Smooth muscle cell (in vitro differentiated cells): Measurements from ENCODE around the gene NOS2. TPM values are rescaled to one million over a fixed set of nuclear protein-coding genes. Genes with fewer than 3 reads are reported as not detected.

Experiments
- DNase-seq: peaks from one replicate; lab custom pipeline; 2025; ENCODE audit not compliant: unreplicated experiment; lab: John Stamatoyannopoulos, UW
- H2AFZ ChIP-seq: fragments of 200-600 bp; sonication (generic); 2 replicates; pipeline ENCODE4 v1.6.0; 2016; ENCODE audit warnings: antibody characterized with exemption, low read depth, mild to moderate bottlenecking
- H3F3A ChIP-seq: fragments of 200-600 bp; sonication (generic); 2 replicates; pipeline ENCODE4 v1.6.0; 2017; ENCODE audit warnings: antibody characterized with exemption, low read depth
- H3K27ac ChIP-seq: fragments of 200-600 bp; sonication (generic); 2 replicates; pipeline ENCODE4 v1.5.1; 2016; ENCODE audit warnings: low read depth, mild to moderate bottlenecking
- H3K27me3 ChIP-seq: fragments of 200-600 bp; sonication (generic); 2 replicates; pipeline ENCODE4 v1.6.1; 2016; ENCODE audit warnings: low read depth, mild to moderate bottlenecking
- H3K36me3 ChIP-seq: fragments of 200-600 bp; sonication (generic); 2 replicates; pipeline ENCODE4 v1.5.1; 2016; ENCODE audit warnings: low read depth
- H3K4me1 ChIP-seq: fragments of 200-600 bp; sonication (generic); 2 replicates; pipeline ENCODE4 v1.5.1; 2016; ENCODE audit warnings: low read depth
- H3K4me2 ChIP-seq: fragments of 200-600 bp; sonication (generic); 2 replicates; pipeline ENCODE4 v1.6.0; 2016; ENCODE audit warnings: mild to moderate bottlenecking
- H3K4me3 ChIP-seq: fragments of 200-600 bp; sonication (generic); 2 replicates; pipeline ENCODE4 v1.5.1; 2016; ENCODE audit warnings: mild to moderate bottlenecking
- H3K79me2 ChIP-seq: fragments of 200-600 bp; sonication (generic); 2 replicates; pipeline ENCODE4 v1.6.0; 2016; ENCODE audit warnings: low read depth, mild to moderate bottlenecking
- H3K9ac ChIP-seq: fragments of 200-600 bp; sonication (generic); 2 replicates; pipeline ENCODE4 v1.6.0; 2016; ENCODE audit warnings: low read depth
- H3K9me3 ChIP-seq: fragments of 200-600 bp; sonication (generic); replicated peaks from 2 replicates; pipeline ENCODE4 v1.5.1; 2016; ENCODE audit warnings: low read depth
- H4K20me1 ChIP-seq: fragments of 200-600 bp; sonication (generic); 2 replicates; pipeline ENCODE4 v1.6.0; 2016; ENCODE audit warnings: low read depth
- WGBS: methylation state at CpG from one replicate; pipeline ENCODE4 v1.1.7; 2016; ENCODE audit warnings: low lambda C conversion rate; 5-methylcytosine and 5-hydroxymethylcytosine counted together
- polyA plus RNA-seq: library from polyadenylated mRNA; unstranded; fragments of >200 nt; fragmentation: Nextera tagmentation; extraction: Ambion mirVana; gene quantifications from 2 replicates; pipeline ENCODE4 v1.2.1, GENCODE V29; 2016
- total RNA-seq: library from RNA; depleted of rRNA; stranded (reverse); fragments of >200 nt; gene quantifications from 2 replicates; pipeline ENCODE4 v1.2.3, GENCODE V29; 2014
- TF ChIP-seq, protein P1 (sequence below): fragments of 200-600 bp; sonication (generic); IDR thresholded peaks from 2 replicates; pipeline ENCODE4 v1.5.1; 2017; ENCODE audit warnings: borderline replicate concordance, mild to moderate bottlenecking, antibody characterized with exemption; ENCODE audit not compliant: insufficient read depth, poor library complexity, severe bottlenecking

The NOS2 gene
- total and polyA plus RNA-seq, 2 experiments from 2014 or later, result 0.16 TPM; not detected in 1

DNA sequence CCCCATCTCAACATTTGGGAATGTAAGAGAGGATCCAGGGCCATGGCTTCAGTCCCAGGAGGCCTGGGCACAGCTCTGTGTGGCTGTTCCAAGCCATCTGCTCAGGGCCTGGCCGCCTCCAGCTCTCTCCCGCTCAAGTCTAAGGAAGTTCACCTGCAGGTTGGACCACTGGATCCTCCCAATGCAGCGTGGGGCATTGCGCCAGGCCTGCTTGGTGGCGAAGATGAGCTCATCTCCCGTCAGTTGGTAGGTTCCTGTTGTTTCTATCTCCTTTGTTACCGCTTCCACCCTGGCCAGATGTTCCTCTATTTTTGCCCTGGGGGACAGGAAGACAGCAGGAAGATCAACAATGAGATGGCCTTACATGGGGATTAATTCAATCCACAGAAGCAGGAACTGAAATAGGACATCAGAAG, 17.5 kb downstream of the NOS2 start:
- no peak overlapping the region for H3K9ac ChIP-seq
- no peaks in the 10 kb centered on the region for H3K36me3 ChIP-seq
- H3F3A ChIP-seq, result no peaks in the 10 kb centered on the region
- no peaks in the 10 kb centered on the region for H4K20me1 ChIP-seq
- H2AFZ ChIP-seq, result no peak overlapping the region
- DNase-seq, result no peak
- H3K9me3 ChIP-seq, result no peaks in the 10 kb centered on the region
- H3K4me3 ChIP-seq, result no peak overlapping the region
- H3K79me2 ChIP-seq, result no peaks in the 10 kb centered on the region
- no peaks in the 10 kb centered on the region for H3K4me1 ChIP-seq
- TF ChIP-seq, protein P1, sequence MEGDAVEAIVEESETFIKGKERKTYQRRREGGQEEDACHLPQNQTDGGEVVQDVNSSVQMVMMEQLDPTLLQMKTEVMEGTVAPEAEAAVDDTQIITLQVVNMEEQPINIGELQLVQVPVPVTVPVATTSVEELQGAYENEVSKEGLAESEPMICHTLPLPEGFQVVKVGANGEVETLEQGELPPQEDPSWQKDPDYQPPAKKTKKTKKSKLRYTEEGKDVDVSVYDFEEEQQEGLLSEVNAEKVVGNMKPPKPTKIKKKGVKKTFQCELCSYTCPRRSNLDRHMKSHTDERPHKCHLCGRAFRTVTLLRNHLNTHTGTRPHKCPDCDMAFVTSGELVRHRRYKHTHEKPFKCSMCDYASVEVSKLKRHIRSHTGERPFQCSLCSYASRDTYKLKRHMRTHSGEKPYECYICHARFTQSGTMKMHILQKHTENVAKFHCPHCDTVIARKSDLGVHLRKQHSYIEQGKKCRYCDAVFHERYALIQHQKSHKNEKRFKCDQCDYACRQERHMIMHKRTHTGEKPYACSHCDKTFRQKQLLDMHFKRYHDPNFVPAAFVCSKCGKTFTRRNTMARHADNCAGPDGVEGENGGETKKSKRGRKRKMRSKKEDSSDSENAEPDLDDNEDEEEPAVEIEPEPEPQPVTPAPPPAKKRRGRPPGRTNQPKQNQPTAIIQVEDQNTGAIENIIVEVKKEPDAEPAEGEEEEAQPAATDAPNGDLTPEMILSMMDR, result no peak
- 91% methylated on average over 7 of the region's 7 CpGs for WGBS
- no peak overlapping the region for H3K4me2 ChIP-seq
- H3K27me3 ChIP-seq, result no peaks in the 10 kb centered on the region
- no peak overlapping the region for H3K27ac ChIP-seq

DNA sequence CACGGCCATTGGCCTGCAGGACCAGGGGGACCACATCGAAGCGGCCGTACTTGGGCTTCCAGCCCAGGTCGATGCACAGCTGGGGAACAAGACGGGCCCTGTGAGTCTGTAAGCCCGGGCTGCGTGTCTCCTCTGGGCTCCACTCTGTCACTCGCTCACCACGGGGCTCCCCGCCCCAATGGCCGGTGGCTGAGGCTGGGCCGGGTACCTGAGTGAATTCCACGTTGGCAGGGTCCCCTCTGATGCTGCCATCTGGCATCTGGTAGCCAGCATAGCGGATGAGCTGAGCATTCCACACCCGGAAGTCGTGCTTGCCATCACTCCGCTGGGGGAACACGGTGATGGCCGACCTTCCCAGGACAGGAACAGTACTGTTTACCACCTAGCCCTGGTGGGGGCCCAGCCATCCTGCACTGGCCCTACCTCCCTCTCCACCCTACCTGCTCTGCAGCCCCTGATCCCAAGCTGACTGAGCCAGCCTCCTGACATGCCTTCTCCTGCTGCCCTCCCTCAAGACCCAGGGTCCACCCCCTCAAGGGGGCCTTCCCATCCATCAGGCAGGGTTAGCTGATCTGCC, 19.4 kb downstream of the NOS2 start:
- no peaks in the 10 kb centered on the region for H3K4me1 ChIP-seq
- no peak overlapping the region for H3K9ac ChIP-seq
- no peak for DNase-seq
- no peak overlapping the region for H3K4me2 ChIP-seq
- H3K27me3 ChIP-seq, result no peaks in the 10 kb centered on the region
- H3K9me3 ChIP-seq, result no peaks in the 10 kb centered on the region
- 94% methylated on average over 20 of the region's 20 CpGs for WGBS
- no peak overlapping the region for H3K27ac ChIP-seq
- H3K36me3 ChIP-seq, result no peaks in the 10 kb centered on the region
- H4K20me1 ChIP-seq, result no peaks in the 10 kb centered on the region
- no peaks in the 10 kb centered on the region for H3K79me2 ChIP-seq
- TF ChIP-seq, protein P1, result no peak
- H3K4me3 ChIP-seq, result no peak overlapping the region
- H3F3A ChIP-seq, result no peaks in the 10 kb centered on the region
- no peak overlapping the region for H2AFZ ChIP-seq

DNA sequence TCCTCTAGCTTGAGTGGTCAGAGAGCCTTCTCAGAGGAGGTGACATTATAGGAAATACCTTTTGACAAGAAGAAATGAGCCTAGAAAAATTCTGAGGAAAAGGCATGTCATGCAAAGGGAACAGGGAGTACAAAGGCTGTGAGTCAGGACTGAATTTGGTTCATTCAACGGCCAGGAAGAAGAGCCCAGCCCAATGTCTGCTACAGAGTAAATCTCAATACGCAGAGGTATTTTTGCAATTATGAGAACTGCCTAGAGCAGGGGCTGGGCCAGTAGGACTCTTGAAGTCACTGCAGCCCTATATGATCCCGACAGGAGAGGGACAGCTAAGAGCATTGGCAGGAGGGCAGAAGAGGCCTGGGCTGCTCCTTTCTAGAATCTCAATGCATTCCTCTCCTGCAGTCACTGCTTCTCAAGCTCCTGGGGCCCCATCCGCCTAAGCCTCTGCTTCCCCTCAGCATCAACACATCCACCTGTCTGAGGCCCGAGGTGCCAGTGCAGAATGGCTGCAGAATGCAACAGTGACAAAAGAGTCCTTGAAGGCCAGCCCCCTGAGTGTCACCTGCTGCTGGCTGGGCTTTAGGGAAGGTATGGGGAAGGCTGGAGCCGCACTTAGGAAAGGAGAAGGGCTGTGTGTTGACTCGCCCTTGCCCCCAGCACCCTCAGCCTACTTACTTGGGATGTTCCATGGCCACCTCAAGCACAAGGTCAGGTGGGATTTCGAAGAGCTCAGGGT, 20.1 kb downstream of the NOS2 start:
- Histone ChIP-seq H3F3A (no peaks in the 10 kb centered on the region), H3K36me3 (no peaks in the 10 kb centered on the region), H3K9ac (no peak overlapping the region), H3K79me2 (no peaks in the 10 kb centered on the region), H4K20me1 (no peaks in the 10 kb centered on the region), H3K4me3 (no peak overlapping the region), H3K9me3 (no peaks in the 10 kb centered on the region), H3K27ac (no peak overlapping the region), H3K4me1 (no peaks in the 10 kb centered on the region), H2AFZ (no peak overlapping the region), H3K4me2 (no peak overlapping the region), H3K27me3 (no peaks in the 10 kb centered on the region)
- WGBS, result 89% methylated on average over 8 of the region's 8 CpGs
- no peak for DNase-seq
- TF ChIP-seq, protein P1, result no peak

DNA sequence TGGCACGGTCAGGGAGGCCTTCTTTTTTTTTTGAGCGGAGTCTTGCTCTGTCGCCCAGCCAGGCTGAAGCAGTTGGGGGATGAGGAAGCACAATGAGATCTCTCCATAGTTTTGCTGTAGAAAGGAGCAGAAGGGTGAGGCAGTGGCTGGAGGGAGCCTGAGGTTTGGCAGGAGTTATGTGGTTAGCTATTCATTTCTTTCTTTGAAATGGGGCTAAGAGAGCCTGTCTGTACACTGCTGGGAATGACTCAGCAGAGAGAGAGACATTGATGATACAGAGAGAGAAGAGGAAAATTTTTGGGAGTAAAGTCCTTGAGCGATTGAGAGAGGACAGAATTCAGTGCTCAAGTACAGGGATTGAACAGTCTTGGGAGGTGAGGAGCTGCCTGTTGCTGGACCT, 22.1 kb downstream of the NOS2 start:
- H3K27me3 ChIP-seq, result no peaks in the 10 kb centered on the region
- H3K36me3 ChIP-seq, result no peaks in the 10 kb centered on the region
- TF ChIP-seq, protein P1, result no peak
- H3F3A ChIP-seq, result no peaks in the 10 kb centered on the region
- H3K9me3 ChIP-seq, result no peaks in the 10 kb centered on the region
- no peaks in the 10 kb centered on the region for H3K4me1 ChIP-seq
- DNase-seq, result no peak
- H3K4me3 ChIP-seq, result no peak overlapping the region
- no peaks in the 10 kb centered on the region for H3K79me2 ChIP-seq
- no peak overlapping the region for H2AFZ ChIP-seq
- no peak overlapping the region for H3K9ac ChIP-seq
- 82% methylated on average over 4 of the region's 4 CpGs for WGBS
- H3K4me2 ChIP-seq, result no peak overlapping the region
- H4K20me1 ChIP-seq, result no peaks in the 10 kb centered on the region
- no peak overlapping the region for H3K27ac ChIP-seq
